ENCODE results near the gene PSMD8. TPM values are rescaled to one million over a fixed set of nuclear protein-coding genes. Genes with fewer than 3 reads are reported as not detected.

The PSMD8 gene
- total RNA-seq, 1 experiment from 2014 or later: 222 TPM

DNA sequence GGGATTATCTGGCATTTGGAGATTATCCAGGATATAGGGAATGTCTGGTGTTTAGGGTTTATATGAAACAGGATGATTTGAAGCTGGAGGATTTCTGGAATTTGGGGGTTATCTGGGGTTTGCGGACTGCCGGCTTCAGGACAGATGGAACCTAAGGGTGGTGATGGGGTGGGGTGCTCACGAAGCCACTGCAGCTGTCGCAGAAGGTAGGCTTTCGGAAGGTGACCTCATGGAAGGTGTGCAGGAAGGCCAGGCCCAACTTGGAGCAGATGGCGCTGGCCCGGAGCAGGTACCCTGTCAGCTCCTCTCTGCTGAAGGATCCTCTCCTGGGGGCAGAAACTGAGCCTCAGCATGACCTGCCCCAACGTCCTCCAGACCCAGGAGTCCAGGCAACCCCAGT is 38.1 kb downstream of the PSMD8 start:
- peaks cover 3% of the 10 kb centered on the region; the same call in 1 of the 2 replicates for H3F3A ChIP-seq (ENCODE audit: insufficient read depth, low read depth)
- H3K9me3 ChIP-seq (ENCODE audit: insufficient read depth, low read depth): no peaks in the 10 kb centered on the region
- no peaks in the 10 kb centered on the region for H3K79me2 ChIP-seq (ENCODE audit: low read depth)
- ChIA-PET CTCF (no interaction called here), POLR2A (ENCODE audit: unreplicated experiment) (no interaction called here)
- BruUV-seq (replicated peaks): no TSS peak
- no peak overlapping the region for H3K4me3 ChIP-seq
- DNase-seq: no peak
- H3K4me1 ChIP-seq (replicated peaks; ENCODE audit: insufficient read depth): peaks cover 3% of the 10 kb centered on the region; the same call in 1 of the 2 replicates
- H4K20me1 ChIP-seq (ENCODE audit: insufficient read depth): no peaks in the 10 kb centered on the region
- H3K9me2 ChIP-seq (ENCODE audit: insufficient read depth): no peaks in the 10 kb centered on the region
- no peak overlapping the region for H2AFZ ChIP-seq
- no peak overlapping the region for H3K27ac ChIP-seq
- no peak for TF ChIP-seq CTCF (conservative IDR thresholded peaks at IDR 0.05)
- TF ChIP-seq EZH2 (IDR thresholded peaks at IDR 0.05; ENCODE audit: low read depth): no peak
- H3K27me3 ChIP-seq (ENCODE audit: insufficient read depth, low read depth): no peaks in the 10 kb centered on the region
- no peak overlapping the region for H3K4me2 ChIP-seq
- H3K36me3 ChIP-seq (ENCODE audit: low read depth): no peaks in the 10 kb centered on the region
- intact Hi-C loops (cut with micrococcal nuclease; ENCODE audit: unreplicated experiment): no loop called here

DNA sequence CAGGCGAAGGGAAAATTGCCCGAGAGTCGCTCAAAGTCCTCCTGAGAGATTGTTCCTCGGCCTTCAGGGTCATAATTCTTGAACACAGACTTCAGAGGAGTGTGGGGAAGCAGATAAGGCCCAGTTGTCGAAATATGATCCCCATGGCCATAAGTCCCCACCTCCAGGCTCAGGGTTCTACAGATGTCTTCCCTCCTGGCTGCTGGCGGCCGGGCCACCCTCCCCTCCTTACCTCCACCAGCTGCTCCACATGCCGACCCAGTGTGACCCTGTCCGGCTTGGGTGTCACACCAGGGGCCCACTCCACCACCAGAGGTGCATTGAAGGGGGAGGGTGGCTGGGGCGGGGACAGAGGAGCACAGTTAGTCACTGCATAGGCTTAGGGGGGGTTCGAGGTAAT is 38.6 kb downstream of the PSMD8 start:
- TF ChIP-seq CTCF (conservative IDR thresholded peaks at IDR 0.05) (no peak), EZH2 (IDR thresholded peaks at IDR 0.05; ENCODE audit: low read depth) (no peak)
- ChIA-PET CTCF (no interaction called here), POLR2A (ENCODE audit: unreplicated experiment) (no interaction called here)
- H3K79me2 ChIP-seq (ENCODE audit: low read depth): no peaks in the 10 kb centered on the region
- H3K4me3 ChIP-seq: no peak overlapping the region
- H3K4me1 ChIP-seq (replicated peaks; ENCODE audit: insufficient read depth): peaks cover 7% of the 10 kb centered on the region; the same call in 1 of the 2 replicates
- H2AFZ ChIP-seq: no peak overlapping the region
- no peaks in the 10 kb centered on the region for H3K9me2 ChIP-seq (ENCODE audit: insufficient read depth)
- no peak for DNase-seq
- H3F3A ChIP-seq (ENCODE audit: insufficient read depth, low read depth): peaks cover 7% of the 10 kb centered on the region; the same call in 1 of the 2 replicates
- no peak overlapping the region for H3K27ac ChIP-seq
- no TSS peak for BruUV-seq (replicated peaks)
- no peaks in the 10 kb centered on the region for H3K27me3 ChIP-seq (ENCODE audit: insufficient read depth, low read depth)
- intact Hi-C loops (cut with micrococcal nuclease; ENCODE audit: unreplicated experiment): no loop called here
- H3K4me2 ChIP-seq: no peak overlapping the region
- H4K20me1 ChIP-seq (ENCODE audit: insufficient read depth): no peaks in the 10 kb centered on the region
- H3K36me3 ChIP-seq (ENCODE audit: low read depth): no peaks in the 10 kb centered on the region
- H3K9me3 ChIP-seq (ENCODE audit: insufficient read depth, low read depth): no peaks in the 10 kb centered on the region

- Histone ChIP-seq H2AFZ (no peak overlapping the region), H4K20me1 (ENCODE audit: insufficient read depth) (no peaks in the 10 kb centered on the region), H3F3A (ENCODE audit: insufficient read depth, low read depth) (peaks cover 7% of the 10 kb centered on the region; the same call in 1 of the 2 replicates), H3K36me3 (ENCODE audit: low read depth) (no peaks in the 10 kb centered on the region), H3K9me3 (ENCODE audit: insufficient read depth, low read depth) (no peaks in the 10 kb centered on the region), H3K4me2 (no peak overlapping the region), H3K9me2 (ENCODE audit: insufficient read depth) (no peaks in the 10 kb centered on the region), H3K27ac (no peak overlapping the region), H3K79me2 (ENCODE audit: low read depth) (no peaks in the 10 kb centered on the region), H3K4me1 (replicated peaks; ENCODE audit: insufficient read depth) (peaks cover 11% of the 10 kb centered on the region; the same call in 1 of the 2 replicates), H3K4me3 (no peak overlapping the region), H3K27me3 (ENCODE audit: insufficient read depth, low read depth) (no peaks in the 10 kb centered on the region)
- no peak for DNase-seq
- intact Hi-C loops (cut with micrococcal nuclease; ENCODE audit: unreplicated experiment): no loop called here
- no TSS peak for BruUV-seq (replicated peaks)
- ChIA-PET POLR2A (ENCODE audit: unreplicated experiment) (no interaction called here), CTCF (interaction anchor here (0.6 kb wide), 1 partner anchor 78 kb away, joined by 8 read pairs; the partner anchor contains the start of gene CATSPERG)
- TF ChIP-seq EZH2 (IDR thresholded peaks at IDR 0.05; ENCODE audit: low read depth) (no peak), CTCF (conservative IDR thresholded peaks at IDR 0.05) (no peak)
Measured at GRCh38 chr19:38413416-38413815, 39.0 kb downstream of the PSMD8 start.
